ENCODE measurements around the gene DAP.

DNA sequence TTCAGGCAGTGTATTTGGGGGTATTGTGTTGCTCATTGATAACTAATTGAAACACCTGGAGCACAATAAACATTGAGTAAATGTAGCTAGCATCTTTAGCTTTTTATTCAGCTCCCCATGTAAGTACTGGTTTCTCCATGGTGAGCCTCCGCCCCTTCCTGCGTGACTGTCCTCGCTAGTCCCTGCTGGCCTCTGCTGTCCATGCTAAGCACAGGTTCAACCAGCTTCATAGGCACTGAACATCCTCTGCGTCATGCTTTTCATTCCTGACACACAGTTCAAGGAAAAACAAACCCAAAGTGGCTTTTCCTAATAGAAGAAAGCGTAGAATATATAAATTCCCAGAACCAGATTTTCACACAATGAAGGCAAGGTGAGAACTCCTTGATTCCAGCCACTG lies 27.3 kb upstream of the DAP start:
- TF ChIP-seq, protein P1, sequence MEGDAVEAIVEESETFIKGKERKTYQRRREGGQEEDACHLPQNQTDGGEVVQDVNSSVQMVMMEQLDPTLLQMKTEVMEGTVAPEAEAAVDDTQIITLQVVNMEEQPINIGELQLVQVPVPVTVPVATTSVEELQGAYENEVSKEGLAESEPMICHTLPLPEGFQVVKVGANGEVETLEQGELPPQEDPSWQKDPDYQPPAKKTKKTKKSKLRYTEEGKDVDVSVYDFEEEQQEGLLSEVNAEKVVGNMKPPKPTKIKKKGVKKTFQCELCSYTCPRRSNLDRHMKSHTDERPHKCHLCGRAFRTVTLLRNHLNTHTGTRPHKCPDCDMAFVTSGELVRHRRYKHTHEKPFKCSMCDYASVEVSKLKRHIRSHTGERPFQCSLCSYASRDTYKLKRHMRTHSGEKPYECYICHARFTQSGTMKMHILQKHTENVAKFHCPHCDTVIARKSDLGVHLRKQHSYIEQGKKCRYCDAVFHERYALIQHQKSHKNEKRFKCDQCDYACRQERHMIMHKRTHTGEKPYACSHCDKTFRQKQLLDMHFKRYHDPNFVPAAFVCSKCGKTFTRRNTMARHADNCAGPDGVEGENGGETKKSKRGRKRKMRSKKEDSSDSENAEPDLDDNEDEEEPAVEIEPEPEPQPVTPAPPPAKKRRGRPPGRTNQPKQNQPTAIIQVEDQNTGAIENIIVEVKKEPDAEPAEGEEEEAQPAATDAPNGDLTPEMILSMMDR (IDR thresholded peaks at IDR 0.05) = no peak
- no peak for TF ChIP-seq POLR2A (IDR thresholded peaks at IDR 0.05)
- TF ChIP-seq POLR2AphosphoS5 (IDR thresholded peaks at IDR 0.05) = no peak
- no peak for TF ChIP-seq EP300 (IDR thresholded peaks at IDR 0.05)
